ENCODE results near the gene ELP2. TPM values are rescaled to one million over a fixed set of nuclear protein-coding genes. Genes with fewer than 3 reads are reported as not detected.

The ELP2 gene
- total RNA-seq, 2 experiments from 2014 or later: 200 to 206 TPM

- Mint-ChIP-seq H3K9me3 (no peaks in the 10 kb centered on the region), H3K27me3 (no peaks in the 10 kb centered on the region), H3K27ac (no peak overlapping the region), H3K36me3 (ENCODE audit: low read depth) (peaks cover 48% of the 10 kb centered on the region), H3K4me3 (no peak overlapping the region), H3K4me1 (ENCODE audit: low read depth) (no peaks in the 10 kb centered on the region)
- POLR2A ChIA-PET: no interaction called here
- no peak for DNase-seq
- no peaks in the 10 kb centered on the region for H3K27me3 ChIP-seq (ENCODE audit: control insufficient read depth in 1 of 2, insufficient read depth in 2 of 2, low read length in 2 of 2)
- CTCF ChIA-PET: interaction anchor here (0.6 to 0.9 kb wide), 3 partner anchors 11 to 38 kb away, joined by 3 to 4 read pairs (median 3); no protein-coding TSS in a partner anchor
- TF ChIP-seq CTCF (IDR thresholded peaks at IDR 0.05): no peak
- no peaks in the 10 kb centered on the region for H3K4me1 ChIP-seq (ENCODE audit: insufficient read depth, low read length)
- no peak overlapping the region for H3K4me3 ChIP-seq (ENCODE audit: low read length)
- peaks cover 18% of the 10 kb centered on the region for H3K36me3 ChIP-seq (ENCODE audit: insufficient read depth, low read length)
- intact Hi-C loops (cut with DNase I, micrococcal nuclease): no loop called here
- H3K27ac ChIP-seq (ENCODE audit: low read depth in 1 of 2, low read length in 2 of 2): no peak overlapping the region
- H3K9me3 ChIP-seq (ENCODE audit: control insufficient read depth in 1 of 2, insufficient read depth in 1 of 2, low read length in 2 of 2): no peaks in the 10 kb centered on the region
- no peak for ATAC-seq (ENCODE audit: poor library complexity)
Observed at GRCh38 chr18:36108196-36108595, 21.5 kb upstream of the ELP2 start.

- ATAC-seq (ENCODE audit: poor library complexity) (no peak), DNase-seq (no peak)
- Histone ChIP-seq H3K36me3 (ENCODE audit: insufficient read depth, low read length) (peaks cover 22% of the 10 kb centered on the region), H3K4me3 (ENCODE audit: low read length) (no peak overlapping the region), H3K9me3 (ENCODE audit: control insufficient read depth in 1 of 2, insufficient read depth in 1 of 2, low read length in 2 of 2) (no peaks in the 10 kb centered on the region), H3K4me1 (ENCODE audit: insufficient read depth, low read length) (no peaks in the 10 kb centered on the region), H3K27ac (ENCODE audit: low read depth in 1 of 2, low read length in 2 of 2) (no peak overlapping the region), H3K27me3 (ENCODE audit: control insufficient read depth in 1 of 2, insufficient read depth in 2 of 2, low read length in 2 of 2) (no peaks in the 10 kb centered on the region)
- ChIA-PET POLR2A (no interaction called here), CTCF (no interaction called here)
- no peaks in the 10 kb centered on the region for H3K9me3 Mint-ChIP-seq
- peaks cover 51% of the 10 kb centered on the region for H3K36me3 Mint-ChIP-seq (ENCODE audit: low read depth)
- no peak overlapping the region for H3K4me3 Mint-ChIP-seq
- no peak overlapping the region for H3K27ac Mint-ChIP-seq
- no peaks in the 10 kb centered on the region for H3K4me1 Mint-ChIP-seq (ENCODE audit: low read depth)
- H3K27me3 Mint-ChIP-seq: no peaks in the 10 kb centered on the region
- intact Hi-C loops (cut with DNase I, micrococcal nuclease): no loop called here
- TF ChIP-seq CTCF (IDR thresholded peaks at IDR 0.05): no peak
Observed at GRCh38 chr18:36108601-36109000, 21.1 kb upstream of the ELP2 start.

- no peak for DNase-seq
- Mint-ChIP-seq H3K4me3 (no peak overlapping the region), H3K27me3 (no peaks in the 10 kb centered on the region), H3K9me3 (no peaks in the 10 kb centered on the region), H3K4me1 (ENCODE audit: low read depth) (no peaks in the 10 kb centered on the region), H3K36me3 (ENCODE audit: low read depth) (peaks cover 62% of the 10 kb centered on the region), H3K27ac (no peak overlapping the region)
- no peak for ATAC-seq (ENCODE audit: poor library complexity)
- no peak for TF ChIP-seq CTCF (IDR thresholded peaks at IDR 0.05)
- H3K4me1 ChIP-seq (ENCODE audit: insufficient read depth, low read length): no peaks in the 10 kb centered on the region
- intact Hi-C loops (cut with DNase I, micrococcal nuclease): no loop called here
- no peaks in the 10 kb centered on the region for H3K9me3 ChIP-seq (ENCODE audit: control insufficient read depth in 1 of 2, insufficient read depth in 1 of 2, low read length in 2 of 2)
- CTCF ChIA-PET: interaction anchor here (0.9 kb wide), 1 partner anchor 10 kb away, joined by 3 read pairs; no protein-coding TSS in a partner anchor
- POLR2A ChIA-PET: no interaction called here
- no peak overlapping the region for H3K27ac ChIP-seq (ENCODE audit: low read depth in 1 of 2, low read length in 2 of 2)
- H3K36me3 ChIP-seq (ENCODE audit: insufficient read depth, low read length): peaks cover 33% of the 10 kb centered on the region
- no peak overlapping the region for H3K4me3 ChIP-seq (ENCODE audit: low read length)
- no peaks in the 10 kb centered on the region for H3K27me3 ChIP-seq (ENCODE audit: control insufficient read depth in 1 of 2, insufficient read depth in 2 of 2, low read length in 2 of 2)
Observed at GRCh38 chr18:36109737-36110136, 20.0 kb upstream of the ELP2 start.

Data from CD4-positive, alpha-beta T cell (primary cell).